Suprapubic skin (tissue), 3 donors: ENCODE measurements around the gene EEF1AKMT2.

Source experiments
- CTCF ChIP-seq, 2 donors: fragments of 200-600 bp in 1 of 2; fragments of 450-650 bp in 1 of 2; sonication (generic) in 1 of 2; IDR thresholded peaks; one replicate each; pipeline ENCODE4 v1.5.1; 2016 to 2019; ENCODE audit warnings: antibody characterized with exemption in 2 of 2, mild to moderate bottlenecking in 1 of 2, moderate library complexity in 1 of 2
- POLR2AphosphoS5 ChIP-seq, 3 donors: sonication (generic); formaldehyde crosslinking; IDR thresholded peaks; one replicate each; pipeline ENCODE4 v1.6.1; 2017; ENCODE audit warnings: antibody characterized with exemption in 3 of 3

- TF ChIP-seq CTCF (IDR thresholded peaks at IDR 0.05) (no peak), POLR2AphosphoS5 (IDR thresholded peaks at IDR 0.05) (no peak)
Measured at GRCh38 chr10:124737708-124738107, 54.0 kb downstream of the EEF1AKMT2 start.
